AG09309 (cell line): ENCODE data around the gene DPP10.
"Not testable (repeated sequence)": the region's sequence is repeated elsewhere in the genome, so short reads cannot be mapped to it uniquely, and the experiment has no call there.

Experiments used
- DNase-seq: peaks from one replicate; pipeline ENCODE4 v3.0.0-alpha.2; 2010; ENCODE audit warnings: low read depth
- H3K4me3 ChIP-seq: 2 replicates; pipeline ENCODE4 v1.5.1; 2011; ENCODE audit warnings: mild to moderate bottlenecking, low read depth, low read length, moderate library complexity; ENCODE audit not compliant: control insufficient read depth
- CTCF ChIP-seq: IDR thresholded peaks from 2 replicates; pipeline ENCODE4 v1.5.1; 2011; ENCODE audit warnings: mild to moderate bottlenecking, low read depth, low read length, inconsistent platforms; ENCODE audit not compliant: insufficient read depth, control insufficient read depth; ENCODE audit errors: missing control alignments

DPP10 gene

GRCh38 chr2:114499101-114499500 lies 56.7 kb downstream of the DPP10 start:
- H3K4me3 ChIP-seq = no peak overlapping the region
- no peak for DNase-seq
- no peak for TF ChIP-seq CTCF

- DNase-seq = no peak
- TF ChIP-seq CTCF = no peak
- H3K4me3 ChIP-seq = no peak overlapping the region
Measured at GRCh38 chr2:114507744-114508143, 65.3 kb downstream of the DPP10 start.

- no peak for TF ChIP-seq CTCF
- DNase-seq = no peak
- H3K4me3 ChIP-seq = no peak overlapping the region
Measured at GRCh38 chr2:114515882-114516281, 73.4 kb downstream of the DPP10 start.

- no peak overlapping the region for H3K4me3 ChIP-seq
- no peak for DNase-seq
- TF ChIP-seq CTCF = no peak
Measured at GRCh38 chr2:114517580-114517979, 75.1 kb downstream of the DPP10 start.

- DNase-seq = no peak
- no peak for TF ChIP-seq CTCF
- no peak overlapping the region for H3K4me3 ChIP-seq
Measured at GRCh38 chr2:114518738-114519137, 76.3 kb downstream of the DPP10 start.

- DNase-seq = not testable (repeated sequence)
Measured at GRCh38 chr2:114522612-114523011, 80.2 kb downstream of the DPP10 start.

GRCh38 chr2:114525955-114526354 lies 83.5 kb downstream of the DPP10 start:
- DNase-seq = no peak
- TF ChIP-seq CTCF = no peak
- no peak overlapping the region for H3K4me3 ChIP-seq

More at GRCh38 chr2:114522612-114523011, 80.2 kb downstream of the DPP10 start:
- not testable (repeated sequence) for H3K4me3 ChIP-seq
